ENCODE results near the gene MYH14. TPM values are rescaled to one million over a fixed set of nuclear protein-coding genes. Genes with fewer than 3 reads are reported as not detected.

MYH14 gene
- total and polyA plus RNA-seq, 9 of the 15 experiments (the other 6 are each of a cell fraction or from before 2014, with no cell fraction given), result 0.04 to 0.86 (median 0.19) TPM; not detected in 2

DNA sequence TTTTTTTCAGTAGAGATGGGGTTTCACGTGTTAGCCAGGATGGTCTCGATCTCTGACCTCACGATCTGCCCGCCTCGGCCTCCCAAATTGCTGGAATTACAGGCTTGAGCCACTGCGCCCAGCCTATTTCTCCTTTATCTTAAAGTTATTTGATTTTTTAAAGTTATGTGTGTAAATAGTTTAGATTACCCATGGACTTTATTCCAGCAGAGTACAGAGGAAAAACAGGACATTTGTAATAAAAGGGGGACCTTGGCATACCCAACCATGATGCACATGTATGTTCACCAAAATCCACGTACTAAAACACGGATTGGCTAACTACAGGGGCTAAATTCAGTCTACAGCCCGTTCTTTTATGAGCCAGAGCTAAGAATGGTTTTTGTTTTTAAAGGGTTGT, 26.6 kb upstream of the MYH14 start:
- BruUV-seq (replicated peaks), result no TSS peak
- ChIA-PET CTCF (ENCODE audit: low intra/inter-chr PET ratio) (no interaction called here), POLR2A (no interaction called here)
- Histone ChIP-seq H3K36me3 (ENCODE audit: control insufficient read depth, insufficient read depth, low read length) (no peaks in the 10 kb centered on the region), H3K27me3 (ENCODE audit: control insufficient read depth in 2 of 2, insufficient read depth in 2 of 2, low read length in 2 of 2) (no peaks in the 10 kb centered on the region; a peak in 1 of 5 replicates), H3K9me3 (replicated peaks; ENCODE audit: control insufficient read depth, insufficient read depth, low read depth, low read length) (no peaks in the 10 kb centered on the region), H3K4me2 (ENCODE audit: insufficient read depth, low read length) (no peak overlapping the region), H4K20me1 (replicated peaks; ENCODE audit: control insufficient read depth, insufficient read depth, low read length) (no peaks in the 10 kb centered on the region), H3K4me3 (no peak overlapping the region), H3K27ac (ENCODE audit: extremely low read depth, low read depth, low read length) (no peak overlapping the region), H3K9ac (ENCODE audit: insufficient read depth in 1 of 2, low read depth in 2 of 2, low read length in 2 of 2) (no peak overlapping the region), H3K4me1 (replicated peaks in 1 of 2; ENCODE audit: control insufficient read depth in 2 of 2, insufficient read depth in 2 of 2, low read length in 2 of 2) (peaks cover 0 to 3% of the 10 kb centered on the region in 2 experiments; a peak in 3 of 5 replicates), H3K9me1 (ENCODE audit: control insufficient read depth, insufficient read depth, low read length) (no peaks in the 10 kb centered on the region), H2AFZ (ENCODE audit: low read depth, low read length) (no peak overlapping the region), H3K79me2 (ENCODE audit: control insufficient read depth, insufficient read depth, low read length) (no peaks in the 10 kb centered on the region)
- FAIRE-seq (no peak), DNase-seq (ENCODE audit: extremely low read depth in 1 of 4, low spot score in 3 of 4) (no peak), ATAC-seq (no peak)
- in situ Hi-C loops (cut with MboI) (no loop called here), intact Hi-C loops (cut with micrococcal nuclease) (no loop called here)
- WGBS (ENCODE audit: insufficient coverage, low coverage, missing lambda C conversion rate), result 39% methylated on average over 9 of the region's 9 CpGs
- TF ChIP-seq CREB1 (IDR thresholded peaks at IDR 0.05) (no peak), CREB1 (CRISPR knock-in tag; IDR thresholded peaks at IDR 0.05) (no peak), MYC (IDR thresholded peaks at IDR 0.05; ENCODE audit: low read depth, low read length) (no peak), MYC (CRISPR knock-in tag; IDR thresholded peaks at IDR 0.05; ENCODE audit: borderline replicate concordance, low read depth) (no peak), ZNF445 (CRISPR knock-in tag; IDR thresholded peaks at IDR 0.05; ENCODE audit: low read depth) (no peak), CHD2 (IDR thresholded peaks at IDR 0.05; ENCODE audit: low read depth, low read length) (no peak), HCFC1 (IDR thresholded peaks at IDR 0.05; ENCODE audit: low read depth, low read length) (no peak), POLR2AphosphoS2 (IDR thresholded peaks at IDR 0.05; ENCODE audit: low read length) (no peak), MAFG (tag; conservative IDR thresholded peaks at IDR 0.05) (no peak)
- TF ChIP-seq, protein P1, sequence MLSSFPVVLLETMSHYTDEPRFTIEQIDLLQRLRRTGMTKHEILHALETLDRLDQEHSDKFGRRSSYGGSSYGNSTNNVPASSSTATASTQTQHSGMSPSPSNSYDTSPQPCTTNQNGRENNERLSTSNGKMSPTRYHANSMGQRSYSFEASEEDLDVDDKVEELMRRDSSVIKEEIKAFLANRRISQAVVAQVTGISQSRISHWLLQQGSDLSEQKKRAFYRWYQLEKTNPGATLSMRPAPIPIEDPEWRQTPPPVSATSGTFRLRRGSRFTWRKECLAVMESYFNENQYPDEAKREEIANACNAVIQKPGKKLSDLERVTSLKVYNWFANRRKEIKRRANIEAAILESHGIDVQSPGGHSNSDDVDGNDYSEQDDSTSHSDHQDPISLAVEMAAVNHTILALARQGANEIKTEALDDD (IDR thresholded peaks at IDR 0.05), result no peak
- TF ChIP-seq, protein P2, sequence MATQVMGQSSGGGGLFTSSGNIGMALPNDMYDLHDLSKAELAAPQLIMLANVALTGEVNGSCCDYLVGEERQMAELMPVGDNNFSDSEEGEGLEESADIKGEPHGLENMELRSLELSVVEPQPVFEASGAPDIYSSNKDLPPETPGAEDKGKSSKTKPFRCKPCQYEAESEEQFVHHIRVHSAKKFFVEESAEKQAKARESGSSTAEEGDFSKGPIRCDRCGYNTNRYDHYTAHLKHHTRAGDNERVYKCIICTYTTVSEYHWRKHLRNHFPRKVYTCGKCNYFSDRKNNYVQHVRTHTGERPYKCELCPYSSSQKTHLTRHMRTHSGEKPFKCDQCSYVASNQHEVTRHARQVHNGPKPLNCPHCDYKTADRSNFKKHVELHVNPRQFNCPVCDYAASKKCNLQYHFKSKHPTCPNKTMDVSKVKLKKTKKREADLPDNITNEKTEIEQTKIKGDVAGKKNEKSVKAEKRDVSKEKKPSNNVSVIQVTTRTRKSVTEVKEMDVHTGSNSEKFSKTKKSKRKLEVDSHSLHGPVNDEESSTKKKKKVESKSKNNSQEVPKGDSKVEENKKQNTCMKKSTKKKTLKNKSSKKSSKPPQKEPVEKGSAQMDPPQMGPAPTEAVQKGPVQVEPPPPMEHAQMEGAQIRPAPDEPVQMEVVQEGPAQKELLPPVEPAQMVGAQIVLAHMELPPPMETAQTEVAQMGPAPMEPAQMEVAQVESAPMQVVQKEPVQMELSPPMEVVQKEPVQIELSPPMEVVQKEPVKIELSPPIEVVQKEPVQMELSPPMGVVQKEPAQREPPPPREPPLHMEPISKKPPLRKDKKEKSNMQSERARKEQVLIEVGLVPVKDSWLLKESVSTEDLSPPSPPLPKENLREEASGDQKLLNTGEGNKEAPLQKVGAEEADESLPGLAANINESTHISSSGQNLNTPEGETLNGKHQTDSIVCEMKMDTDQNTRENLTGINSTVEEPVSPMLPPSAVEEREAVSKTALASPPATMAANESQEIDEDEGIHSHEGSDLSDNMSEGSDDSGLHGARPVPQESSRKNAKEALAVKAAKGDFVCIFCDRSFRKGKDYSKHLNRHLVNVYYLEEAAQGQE (IDR thresholded peaks at IDR 0.05; ENCODE audit: borderline replicate concordance), result no peak
- TF ChIP-seq, protein P2 (CRISPR knock-in tag; IDR thresholded peaks at IDR 0.05; ENCODE audit: low read depth), result no peak
- TF ChIP-seq, protein P3, sequence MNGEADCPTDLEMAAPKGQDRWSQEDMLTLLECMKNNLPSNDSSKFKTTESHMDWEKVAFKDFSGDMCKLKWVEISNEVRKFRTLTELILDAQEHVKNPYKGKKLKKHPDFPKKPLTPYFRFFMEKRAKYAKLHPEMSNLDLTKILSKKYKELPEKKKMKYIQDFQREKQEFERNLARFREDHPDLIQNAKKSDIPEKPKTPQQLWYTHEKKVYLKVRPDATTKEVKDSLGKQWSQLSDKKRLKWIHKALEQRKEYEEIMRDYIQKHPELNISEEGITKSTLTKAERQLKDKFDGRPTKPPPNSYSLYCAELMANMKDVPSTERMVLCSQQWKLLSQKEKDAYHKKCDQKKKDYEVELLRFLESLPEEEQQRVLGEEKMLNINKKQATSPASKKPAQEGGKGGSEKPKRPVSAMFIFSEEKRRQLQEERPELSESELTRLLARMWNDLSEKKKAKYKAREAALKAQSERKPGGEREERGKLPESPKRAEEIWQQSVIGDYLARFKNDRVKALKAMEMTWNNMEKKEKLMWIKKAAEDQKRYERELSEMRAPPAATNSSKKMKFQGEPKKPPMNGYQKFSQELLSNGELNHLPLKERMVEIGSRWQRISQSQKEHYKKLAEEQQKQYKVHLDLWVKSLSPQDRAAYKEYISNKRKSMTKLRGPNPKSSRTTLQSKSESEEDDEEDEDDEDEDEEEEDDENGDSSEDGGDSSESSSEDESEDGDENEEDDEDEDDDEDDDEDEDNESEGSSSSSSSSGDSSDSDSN (IDR thresholded peaks at IDR 0.05; ENCODE audit: borderline replicate concordance in 1 of 2, low read depth in 2 of 2, low read length in 2 of 2), result no peak

All from K562 (cell line).